Heart left ventricle (tissue), 13 donors: ENCODE results near the gene CHST1.

Source experiments
- CTCF ChIP-seq, 12 donors: fragments of 200-600 bp; sonication (generic) in 4 of 12; IDR thresholded peaks; one replicate each; pipeline versions ENCODE4 v1.5.0 to v1.8.0; 2018 to 2022; ENCODE audit warnings: antibody characterized with exemption in 12 of 12, mild to moderate bottlenecking in 5 of 12
- POLR2A ChIP-seq, 2 donors: fragments of 450-650 bp; IDR thresholded peaks; one replicate each; pipeline ENCODE4 v1.6.1; 2017; ENCODE audit warnings: antibody characterized with exemption in 2 of 2, mild to moderate bottlenecking in 2 of 2, moderate library complexity in 2 of 2
- donor health status: ischemic (EF 13 %, LVEDD 7.1; RV severe dilation, severe dysfunction).
- donor health status: DM: no; HTN: yes; CAD: no.
- donor health status: DM: no; HTN: no; CAD: no.
- donor health status: ischemic (EF 25% LVEDD 6.9; RV normal size, moderate dysfunction).
- donor health status: ischemic (EF 25% LVEDD 5.7; RV mildly dilated, moderate dysfunction).
- donor health status: ischemic (EF 35%, LVEDD 5.7; RV mildly dilated, moderate dysfunction).
- donor health status: nonischemic (EF 11% LVEDD 7.7; RV severe dilation, severe dysfunction).
- donor health status: DM: yes; HTN: yes; CAD: no.
- donor health status: PGD.
- donor health status: ischemic (EF 29% LVEDD 5.4; RV normal size, mild dysfunction).
- donor health status: nonischemic (EF 23%, LVEDD 6.1; RV moderate dilation, normal function).

DNA sequence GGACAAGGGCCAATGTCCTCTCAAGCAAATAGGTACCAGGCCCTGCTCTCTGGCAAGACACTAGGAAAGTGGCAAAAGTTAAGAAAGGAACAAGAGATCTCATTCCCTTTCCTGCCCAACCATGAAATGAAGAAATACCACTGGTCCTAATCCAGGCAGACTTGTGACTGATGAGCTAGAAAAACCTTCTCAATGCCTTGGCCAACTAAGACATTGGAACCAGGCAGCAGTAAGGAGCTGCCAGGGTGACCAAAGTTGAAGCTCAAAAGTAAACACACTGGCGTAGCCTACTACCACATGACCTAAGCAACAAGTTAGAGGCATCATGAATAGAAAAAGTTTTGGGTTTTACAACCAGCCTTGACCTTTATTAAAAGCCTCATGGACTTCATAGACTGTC, 45.1 kb upstream of the CHST1 start:
- no peak for TF ChIP-seq CTCF (IDR thresholded peaks at IDR 0.05)
- TF ChIP-seq POLR2A (IDR thresholded peaks at IDR 0.05): no peak
